Measurements from ENCODE around the gene STXBP5.

The STXBP5 gene

DNA sequence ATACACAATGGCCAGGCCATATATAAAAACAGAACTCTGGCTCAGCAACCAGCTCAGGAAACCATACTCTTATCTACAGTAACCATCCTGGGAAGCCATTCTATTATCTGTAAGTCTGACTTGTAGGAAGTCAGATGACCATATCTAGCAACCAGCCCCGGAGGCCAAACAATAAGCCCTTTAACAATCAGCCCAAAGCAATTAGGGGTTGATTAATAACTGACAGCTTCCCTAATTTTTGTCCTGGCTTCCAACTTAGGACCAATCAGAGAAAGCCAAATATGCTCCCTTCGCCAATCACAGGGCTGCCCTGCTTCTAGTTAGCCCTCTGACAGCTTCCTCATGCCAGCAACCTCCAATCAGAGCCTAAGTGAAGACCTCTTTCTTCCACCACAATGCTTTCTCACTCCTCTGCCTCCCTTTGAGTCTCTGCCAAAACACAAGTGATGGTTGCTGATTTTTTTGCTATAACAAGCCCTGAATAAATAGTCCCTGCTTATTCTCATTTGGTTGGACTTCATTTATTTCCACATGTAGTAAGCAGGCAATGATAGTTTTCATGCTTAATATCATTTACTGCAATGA lies 37.8 kb upstream of the STXBP5 start:
- Histone ChIP-seq H3K4me1 (ENCODE audit: control insufficient read depth, insufficient read depth, low read length) (no peaks in the 10 kb centered on the region), H3K36me3 (ENCODE audit: control insufficient read depth, insufficient read depth, low read length) (no peaks in the 10 kb centered on the region), H3K9ac (ENCODE audit: low read length) (no peak overlapping the region), H3K27me3 (ENCODE audit: control insufficient read depth, insufficient read depth, low read length) (no peaks in the 10 kb centered on the region), H3K27ac (ENCODE audit: low read depth, low read length) (no peak overlapping the region), H3K4me3 (ENCODE audit: low read length) (no peak overlapping the region)

DNA sequence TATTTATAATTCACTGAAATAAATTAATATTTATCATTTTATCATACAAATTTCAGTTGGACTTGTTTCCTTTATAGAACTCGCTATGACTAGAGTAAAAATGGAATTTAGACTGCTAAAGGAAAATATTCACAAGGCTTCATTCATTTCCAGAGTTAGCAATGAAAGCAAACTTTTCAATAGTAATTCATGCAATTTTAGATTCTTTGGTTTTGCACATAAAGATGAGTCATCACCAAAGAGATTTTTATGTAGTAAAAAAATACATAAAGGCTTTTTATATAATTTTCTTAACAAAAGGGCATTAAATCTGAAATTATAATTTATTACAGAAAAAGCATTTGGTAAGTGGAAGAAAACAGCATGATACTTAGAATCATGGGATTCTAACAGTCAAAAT lies 37.2 kb upstream of the STXBP5 start:
- no peak overlapping the region for H3K9ac ChIP-seq (ENCODE audit: low read length)
- H3K27ac ChIP-seq (ENCODE audit: low read depth, low read length) = no peak overlapping the region
- no peak overlapping the region for H3K4me3 ChIP-seq (ENCODE audit: low read length)
- no peaks in the 10 kb centered on the region for H3K4me1 ChIP-seq (ENCODE audit: control insufficient read depth, insufficient read depth, low read length)
- H3K27me3 ChIP-seq (ENCODE audit: control insufficient read depth, insufficient read depth, low read length) = no peaks in the 10 kb centered on the region
- H3K36me3 ChIP-seq (ENCODE audit: control insufficient read depth, insufficient read depth, low read length) = no peaks in the 10 kb centered on the region

DNA sequence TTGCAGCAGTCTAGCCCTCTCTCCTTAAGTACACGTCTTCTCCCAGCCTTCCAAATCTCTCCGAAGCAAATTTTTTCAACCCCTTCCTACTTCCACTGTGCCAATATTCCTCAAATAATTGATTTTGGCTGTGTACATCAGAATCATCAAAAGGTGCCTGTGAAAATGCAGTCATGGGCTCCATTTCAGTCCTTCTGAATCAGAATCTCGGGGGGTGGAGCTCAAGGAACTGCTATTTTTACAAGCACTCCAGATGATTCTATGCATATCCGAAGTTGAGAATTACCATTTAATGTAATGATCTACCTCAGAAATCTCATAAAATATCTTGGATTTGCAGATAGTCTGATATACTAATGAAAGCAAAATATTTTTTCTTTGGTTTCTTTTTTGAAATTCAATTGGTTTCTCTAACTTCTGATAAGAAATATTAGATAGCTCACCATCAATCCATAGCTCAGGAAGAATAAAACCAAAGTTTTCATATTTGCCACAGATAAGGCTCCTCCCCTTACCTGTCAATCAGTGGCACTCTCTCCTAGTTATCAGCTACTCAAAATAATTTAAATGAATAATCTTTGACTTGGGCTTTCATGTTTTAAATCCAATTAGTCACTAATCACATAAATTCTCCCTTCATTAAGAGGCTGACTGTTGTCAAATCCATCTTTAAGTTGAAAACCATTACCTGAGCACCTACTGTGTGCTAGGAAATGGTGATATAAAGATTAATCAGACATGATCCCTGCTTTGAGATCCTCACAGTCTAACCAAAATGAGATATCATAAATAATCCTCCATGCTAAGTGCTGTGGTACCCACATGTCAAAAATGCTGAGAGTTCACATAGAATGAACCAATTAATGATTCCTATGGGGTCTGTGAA lies 36.4 kb upstream of the STXBP5 start:
- Histone ChIP-seq H3K36me3 (ENCODE audit: control insufficient read depth, insufficient read depth, low read length) (no peaks in the 10 kb centered on the region), H3K4me3 (ENCODE audit: low read length) (no peak overlapping the region), H3K27me3 (ENCODE audit: control insufficient read depth, insufficient read depth, low read length) (no peaks in the 10 kb centered on the region), H3K4me1 (ENCODE audit: control insufficient read depth, insufficient read depth, low read length) (no peaks in the 10 kb centered on the region), H3K27ac (ENCODE audit: low read depth, low read length) (no peak overlapping the region), H3K9ac (ENCODE audit: low read length) (no peak overlapping the region)

DNA sequence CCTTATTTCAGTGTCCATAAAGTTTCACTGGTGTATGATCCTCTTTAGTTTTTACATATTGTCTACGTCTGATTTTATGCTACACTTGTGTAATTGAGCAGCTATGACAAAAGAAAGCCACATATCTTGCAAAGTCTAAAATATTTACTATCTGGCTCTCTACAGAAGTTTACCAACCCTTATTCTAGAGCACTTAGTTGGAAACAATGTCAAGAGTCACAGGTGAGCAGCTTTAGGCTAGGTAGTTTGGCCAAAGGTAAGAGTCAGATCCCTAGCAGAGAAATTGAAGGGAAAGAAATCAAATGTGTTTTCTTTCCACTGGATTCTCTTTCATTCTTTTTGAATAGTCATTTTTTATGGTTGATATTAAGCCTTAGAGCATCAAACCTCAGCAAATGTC lies 34.7 kb upstream of the STXBP5 start:
- H3K4me1 ChIP-seq (ENCODE audit: control insufficient read depth, insufficient read depth, low read length) = no peaks in the 10 kb centered on the region
- H3K9ac ChIP-seq (ENCODE audit: low read length) = no peak overlapping the region
- H3K36me3 ChIP-seq (ENCODE audit: control insufficient read depth, insufficient read depth, low read length) = no peaks in the 10 kb centered on the region
- H3K27me3 ChIP-seq (ENCODE audit: control insufficient read depth, insufficient read depth, low read length) = no peaks in the 10 kb centered on the region
- no peak overlapping the region for H3K4me3 ChIP-seq (ENCODE audit: low read length)
- no peak overlapping the region for H3K27ac ChIP-seq (ENCODE audit: low read depth, low read length)

DNA sequence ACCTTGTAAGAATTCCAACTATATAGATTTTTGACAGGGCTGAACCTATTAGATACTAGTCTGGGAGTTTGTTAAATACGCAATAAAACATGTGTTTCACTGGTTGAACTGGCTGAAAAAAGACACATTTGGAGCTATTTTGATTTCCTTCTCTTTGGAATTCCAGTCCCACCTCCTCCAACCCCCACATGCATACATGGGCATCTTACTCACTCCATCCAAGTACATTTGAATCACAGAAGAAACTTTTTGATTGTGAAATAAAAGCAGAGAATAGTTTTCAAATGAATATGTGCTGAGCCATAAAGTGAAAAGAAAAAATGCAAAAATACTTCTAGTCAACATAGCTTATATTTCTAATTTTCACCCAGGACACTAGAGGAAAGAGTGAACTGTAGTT lies 33.9 kb upstream of the STXBP5 start:
- no peak overlapping the region for H3K4me3 ChIP-seq (ENCODE audit: low read length)
- H3K36me3 ChIP-seq (ENCODE audit: control insufficient read depth, insufficient read depth, low read length) = no peaks in the 10 kb centered on the region
- no peaks in the 10 kb centered on the region for H3K27me3 ChIP-seq (ENCODE audit: control insufficient read depth, insufficient read depth, low read length)
- no peak overlapping the region for H3K27ac ChIP-seq (ENCODE audit: low read depth, low read length)
- no peaks in the 10 kb centered on the region for H3K4me1 ChIP-seq (ENCODE audit: control insufficient read depth, insufficient read depth, low read length)
- no peak overlapping the region for H3K9ac ChIP-seq (ENCODE audit: low read length)

DNA sequence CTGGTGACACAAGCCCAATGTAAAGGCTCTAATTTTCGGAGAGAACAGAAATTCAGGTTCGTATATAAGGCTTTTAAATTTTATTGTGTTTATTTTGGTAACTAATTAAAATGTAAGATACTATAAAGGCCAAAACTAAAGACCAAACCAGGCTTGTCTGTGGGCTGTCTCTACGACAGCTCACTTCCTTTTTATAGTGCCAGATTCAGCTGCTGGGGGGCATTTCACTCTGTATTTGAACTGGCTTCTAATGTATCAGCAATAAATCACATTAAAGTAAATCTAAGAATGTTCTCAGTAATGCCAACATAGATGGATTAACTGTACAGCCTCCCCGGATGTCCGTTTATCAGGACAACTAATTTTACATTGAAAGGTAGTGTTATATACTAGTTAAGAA lies 31.1 kb upstream of the STXBP5 start:
- Histone ChIP-seq H3K4me3 (ENCODE audit: low read length) (no peak overlapping the region), H3K9ac (ENCODE audit: low read length) (no peak overlapping the region), H3K27me3 (ENCODE audit: control insufficient read depth, insufficient read depth, low read length) (no peaks in the 10 kb centered on the region), H3K4me1 (ENCODE audit: control insufficient read depth, insufficient read depth, low read length) (no peaks in the 10 kb centered on the region), H3K36me3 (ENCODE audit: control insufficient read depth, insufficient read depth, low read length) (no peaks in the 10 kb centered on the region), H3K27ac (ENCODE audit: low read depth, low read length) (no peak overlapping the region)

DNA sequence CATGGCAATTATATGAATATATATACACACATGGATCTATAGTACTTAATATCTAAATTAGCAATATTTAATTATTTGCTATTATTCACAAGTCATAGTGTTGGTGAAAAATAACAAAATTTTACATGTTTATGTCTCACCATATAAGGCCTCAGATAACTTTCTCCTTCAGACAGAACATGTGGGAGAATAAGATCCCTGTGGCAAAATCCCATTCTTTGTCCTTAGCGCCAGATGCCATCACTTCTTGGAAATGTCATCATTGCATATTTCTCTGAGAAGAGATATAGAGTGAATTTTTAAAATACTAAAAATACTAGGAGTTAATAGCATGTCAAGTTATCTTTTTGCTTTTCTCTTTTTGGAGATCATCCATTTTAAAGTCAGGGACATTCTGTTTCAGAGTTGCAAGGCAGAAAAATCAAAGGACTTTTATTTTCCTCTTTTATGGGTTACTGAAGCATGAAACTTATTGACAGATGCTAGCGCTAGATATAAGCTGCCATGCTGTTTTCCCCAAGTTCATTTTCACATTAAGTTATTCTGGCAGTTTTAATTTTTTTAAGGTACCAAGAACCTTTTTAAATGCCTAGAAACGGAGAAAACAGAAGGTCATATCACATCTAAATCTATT lies 30.4 kb upstream of the STXBP5 start:
- Histone ChIP-seq H3K36me3 (ENCODE audit: control insufficient read depth, insufficient read depth, low read length) (no peaks in the 10 kb centered on the region), H3K27ac (ENCODE audit: low read depth, low read length) (no peak overlapping the region), H3K4me1 (ENCODE audit: control insufficient read depth, insufficient read depth, low read length) (no peaks in the 10 kb centered on the region), H3K4me3 (ENCODE audit: low read length) (no peak overlapping the region), H3K9ac (ENCODE audit: low read length) (no peak overlapping the region), H3K27me3 (ENCODE audit: control insufficient read depth, insufficient read depth, low read length) (no peaks in the 10 kb centered on the region)

DNA sequence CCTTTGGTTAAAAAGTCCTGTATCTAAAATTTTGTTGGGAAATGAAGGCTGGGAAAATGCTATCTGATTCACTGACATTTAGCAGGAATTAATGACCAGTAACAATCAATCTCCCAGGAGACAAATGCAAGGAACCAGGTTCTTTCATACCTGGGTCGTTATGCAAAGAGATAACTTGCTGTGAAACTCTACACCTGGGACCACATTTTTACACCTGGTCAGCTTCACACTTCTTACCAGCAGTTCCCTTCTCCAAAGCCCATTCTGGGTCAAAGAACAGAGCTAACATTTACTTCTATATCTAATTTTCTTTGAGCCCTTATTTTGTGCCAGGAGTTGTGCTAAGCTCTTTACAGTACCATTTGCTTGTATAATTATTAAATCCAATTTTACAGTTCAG lies 27.4 kb upstream of the STXBP5 start:
- Histone ChIP-seq H3K27me3 (ENCODE audit: control insufficient read depth, insufficient read depth, low read length) (no peaks in the 10 kb centered on the region), H3K4me3 (ENCODE audit: low read length) (no peak overlapping the region), H3K27ac (ENCODE audit: low read depth, low read length) (no peak overlapping the region), H3K4me1 (ENCODE audit: control insufficient read depth, insufficient read depth, low read length) (no peaks in the 10 kb centered on the region), H3K9ac (ENCODE audit: low read length) (no peak overlapping the region), H3K36me3 (ENCODE audit: control insufficient read depth, insufficient read depth, low read length) (no peaks in the 10 kb centered on the region)

DNA sequence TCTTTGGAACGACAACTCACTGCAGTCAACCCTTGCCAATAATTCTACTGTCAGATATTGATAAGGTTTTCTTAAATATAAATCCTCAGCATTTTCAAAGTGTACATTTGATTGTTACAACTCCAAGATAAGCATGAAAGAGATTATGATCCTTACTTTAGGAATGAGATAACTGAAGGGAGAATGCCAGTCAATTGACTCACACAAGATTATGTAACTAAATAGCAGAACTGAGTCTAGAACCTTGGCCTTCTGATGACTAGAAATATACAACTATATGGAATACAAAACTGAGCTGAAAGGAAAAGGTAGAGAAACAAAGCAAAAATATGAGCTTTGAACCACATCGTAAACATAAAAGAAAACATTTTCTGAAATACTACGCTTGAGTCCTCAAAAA lies 26.9 kb upstream of the STXBP5 start:
- Histone ChIP-seq H3K36me3 (ENCODE audit: control insufficient read depth, insufficient read depth, low read length) (no peaks in the 10 kb centered on the region), H3K27me3 (ENCODE audit: control insufficient read depth, insufficient read depth, low read length) (no peaks in the 10 kb centered on the region), H3K4me1 (ENCODE audit: control insufficient read depth, insufficient read depth, low read length) (no peaks in the 10 kb centered on the region), H3K27ac (ENCODE audit: low read depth, low read length) (no peak overlapping the region), H3K9ac (ENCODE audit: low read length) (no peak overlapping the region), H3K4me3 (ENCODE audit: low read length) (no peak overlapping the region)

DNA sequence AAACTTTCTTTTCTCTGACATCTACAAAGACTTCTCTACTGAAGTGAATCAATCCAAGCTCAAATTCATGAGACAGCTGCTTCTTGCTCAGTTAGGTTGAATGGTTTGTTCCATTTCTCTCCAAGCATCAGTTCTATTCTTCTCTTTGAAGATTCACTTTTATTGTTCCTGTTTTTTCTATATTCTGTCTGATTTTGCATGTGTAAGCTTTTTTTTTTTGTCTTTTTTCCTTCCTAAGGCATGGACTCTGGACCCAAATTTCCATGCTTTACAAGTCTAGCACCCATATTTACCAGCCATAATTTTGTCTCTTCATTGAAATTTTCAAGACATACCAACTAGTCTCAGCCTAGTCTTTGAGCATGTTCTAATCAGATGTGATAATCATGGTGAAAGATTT lies 25.9 kb upstream of the STXBP5 start:
- H3K36me3 ChIP-seq (ENCODE audit: control insufficient read depth, insufficient read depth, low read length) = no peaks in the 10 kb centered on the region
- H3K4me3 ChIP-seq (ENCODE audit: low read length) = no peak overlapping the region
- H3K9ac ChIP-seq (ENCODE audit: low read length) = no peak overlapping the region
- H3K4me1 ChIP-seq (ENCODE audit: control insufficient read depth, insufficient read depth, low read length) = no peaks in the 10 kb centered on the region
- H3K27me3 ChIP-seq (ENCODE audit: control insufficient read depth, insufficient read depth, low read length) = no peaks in the 10 kb centered on the region
- H3K27ac ChIP-seq (ENCODE audit: low read depth, low read length) = no peak overlapping the region

DNA sequence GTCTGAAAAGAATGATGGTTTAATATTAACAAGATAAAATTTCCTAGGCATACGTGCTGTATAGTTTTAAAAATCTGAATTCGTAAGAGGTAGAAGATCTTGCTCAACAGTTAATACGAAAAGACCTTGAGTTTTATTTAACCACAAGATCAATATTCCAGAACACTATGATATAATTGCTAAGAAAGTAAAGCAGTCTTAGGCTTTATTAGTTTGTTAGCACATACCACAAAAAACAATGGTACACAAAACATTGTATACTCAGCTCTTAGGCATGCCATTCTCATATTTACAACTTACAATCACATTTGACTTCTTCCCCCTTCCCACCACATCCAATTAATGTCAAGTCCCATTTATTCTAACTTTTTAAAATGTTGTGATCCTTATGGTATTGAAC lies 24.4 kb upstream of the STXBP5 start:
- Histone ChIP-seq H3K36me3 (ENCODE audit: control insufficient read depth, insufficient read depth, low read length) (no peaks in the 10 kb centered on the region), H3K9ac (ENCODE audit: low read length) (no peak overlapping the region), H3K27ac (ENCODE audit: low read depth, low read length) (no peak overlapping the region), H3K27me3 (ENCODE audit: control insufficient read depth, insufficient read depth, low read length) (no peaks in the 10 kb centered on the region), H3K4me3 (ENCODE audit: low read length) (no peak overlapping the region), H3K4me1 (ENCODE audit: control insufficient read depth, insufficient read depth, low read length) (no peaks in the 10 kb centered on the region)

DNA sequence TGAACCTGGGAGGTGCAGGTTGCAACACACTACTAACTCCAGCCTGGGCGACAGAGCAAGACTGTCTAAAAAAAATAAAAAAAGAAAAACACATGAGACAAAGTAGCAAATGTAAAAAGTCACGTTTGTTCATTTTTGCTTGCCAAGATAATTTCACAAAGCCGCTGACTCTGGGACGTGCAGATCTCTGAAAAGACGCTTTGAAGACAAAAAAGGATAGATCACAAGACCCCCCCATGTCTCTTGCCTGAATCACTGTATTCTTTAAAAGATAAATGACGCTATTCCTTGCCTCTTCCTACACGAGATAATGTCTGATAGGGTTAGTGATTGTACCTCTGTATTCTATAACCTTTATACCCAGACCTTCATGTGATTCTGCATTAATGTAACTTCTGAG lies 23.3 kb upstream of the STXBP5 start:
- Histone ChIP-seq H3K27me3 (ENCODE audit: control insufficient read depth, insufficient read depth, low read length) (no peaks in the 10 kb centered on the region), H3K4me1 (ENCODE audit: control insufficient read depth, insufficient read depth, low read length) (no peaks in the 10 kb centered on the region), H3K36me3 (ENCODE audit: control insufficient read depth, insufficient read depth, low read length) (no peaks in the 10 kb centered on the region), H3K27ac (ENCODE audit: low read depth, low read length) (no peak overlapping the region), H3K9ac (ENCODE audit: low read length) (no peak overlapping the region), H3K4me3 (ENCODE audit: low read length) (no peak overlapping the region)

DNA sequence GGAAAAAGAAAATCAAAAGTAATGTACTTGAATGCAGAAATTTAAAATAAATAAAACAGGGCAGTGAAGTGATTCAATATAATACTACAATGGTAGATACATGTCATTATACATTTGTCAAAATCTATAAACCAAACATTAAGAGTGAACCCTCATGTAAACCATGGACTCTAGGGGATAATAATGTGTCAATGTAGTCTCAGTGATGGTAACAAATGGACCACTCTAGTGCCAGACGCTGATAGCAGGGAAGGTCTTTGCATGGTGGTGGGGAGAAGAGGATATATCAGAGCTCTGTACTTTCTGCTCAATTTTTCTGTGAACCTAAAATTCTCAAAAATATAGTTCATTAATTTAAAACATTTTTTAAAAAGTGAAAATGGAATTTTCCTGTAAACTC lies 19.8 kb upstream of the STXBP5 start:
- Histone ChIP-seq H3K4me1 (ENCODE audit: control insufficient read depth, insufficient read depth, low read length) (no peaks in the 10 kb centered on the region), H3K27ac (ENCODE audit: low read depth, low read length) (no peak overlapping the region), H3K9ac (ENCODE audit: low read length) (no peak overlapping the region), H3K4me3 (ENCODE audit: low read length) (no peak overlapping the region), H3K27me3 (ENCODE audit: control insufficient read depth, insufficient read depth, low read length) (no peaks in the 10 kb centered on the region), H3K36me3 (ENCODE audit: control insufficient read depth, insufficient read depth, low read length) (no peaks in the 10 kb centered on the region)

Data from rectal smooth muscle tissue (tissue), 1 donor.